Natural killer cell (primary cell): ENCODE measurements around the gene SUSD1. TPM values are rescaled to one million over a fixed set of nuclear protein-coding genes. Genes with fewer than 3 reads are reported as not detected.

Experiments used
- ATAC-seq, 3 donors: fragments of 150-1000 bp in 2 of 3; fragments of 200-7000 bp in 1 of 3; cut with Tn5 transposase; 1 replicate in 1 of 3; 2 replicates in 2 of 3; pipeline ENCODE4 v1.10.0; 2021; ENCODE audit warnings: mild to moderate bottlenecking in 2 of 3, moderate library complexity in 2 of 3
- DNase-seq, 2 donors: peaks; one replicate each; pipeline versions ENCODE4 v3.0.0 to v3.0.0-alpha.2; 2013 to 2021; ENCODE audit warnings: mixed read lengths in 1 of 2
- H3K27ac ChIP-seq: one replicate; pipeline ENCODE4 v1.5.1; 2013; ENCODE audit warnings: mild to moderate bottlenecking, low read length
- H3K27me3 ChIP-seq: one replicate; pipeline ENCODE4 v1.6.1; 2013; ENCODE audit warnings: low read length; ENCODE audit not compliant: control insufficient read depth, insufficient read depth
- H3K36me3 ChIP-seq: one replicate; pipeline ENCODE4 v1.6.1; 2013; ENCODE audit warnings: low read length; ENCODE audit not compliant: control insufficient read depth, insufficient read depth
- H3K4me1 ChIP-seq: one replicate; pipeline ENCODE4 v1.6.1; 2013; ENCODE audit warnings: low read length; ENCODE audit not compliant: control insufficient read depth, insufficient read depth
- H3K4me3 ChIP-seq: one replicate; pipeline ENCODE4 v1.5.1; 2013; ENCODE audit warnings: low read length
- H3K9me3 ChIP-seq: one replicate; pipeline ENCODE4 v1.6.1; 2013; ENCODE audit warnings: low read length; ENCODE audit not compliant: control insufficient read depth, insufficient read depth
- H3K27ac Mint-ChIP-seq, 2 donors: one replicate each; pipeline ENCODE4 v1.8.0; 2022; ENCODE audit warnings: mild to moderate bottlenecking in 2 of 2, mixed read lengths in 2 of 2, moderate library complexity in 1 of 2
- H3K27me3 Mint-ChIP-seq, 2 donors: one replicate each; pipeline ENCODE4 v1.8.0; 2022; ENCODE audit warnings: low read depth in 2 of 2, mixed read lengths in 2 of 2
- H3K36me3 Mint-ChIP-seq: one replicate; pipeline ENCODE4 v1.8.0; 2022; ENCODE audit warnings: mixed read lengths
- H3K4me1 Mint-ChIP-seq, 2 donors: one replicate each; pipeline ENCODE4 v1.8.0; 2022; ENCODE audit warnings: mixed read lengths in 2 of 2
- H3K4me3 Mint-ChIP-seq: one replicate; pipeline ENCODE4 v1.8.0; 2022; ENCODE audit warnings: mild to moderate bottlenecking, moderate library complexity, mixed read lengths
- H3K9me3 Mint-ChIP-seq, 2 donors: one replicate each; pipeline ENCODE4 v1.8.0; 2022; ENCODE audit warnings: mixed read lengths in 2 of 2
- WGBS: methylation state at CpG from one replicate; pipeline ENCODE4 v1.1.7; 2013; ENCODE audit warnings: missing lambda C conversion rate; ENCODE audit not compliant: insufficient coverage; 5-methylcytosine and 5-hydroxymethylcytosine counted together
- intact Hi-C: fragments of 100-400 bp; cut with micrococcal nuclease; formaldehyde crosslinking; loops from one replicate; pipeline ENCODE4 v1.14.2; 2022
- total RNA-seq, 4 donors: library from RNA; stranded (reverse); fragments of 120-200 nt in 1 of 4; gene quantifications; one replicate each; pipeline versions ENCODE4 v1.2.3 to v1.2.4, GENCODE V29; 2013 to 2022
- TF ChIP-seq, protein P1 (sequence below): fragments of 200-600 bp; IDR thresholded peaks from one replicate; pipeline ENCODE4 v1.8.0; 2022; ENCODE audit warnings: antibody characterized with exemption

SUSD1 gene
- total RNA-seq, 3 donors from 2014 or later (not counting 1 experiment from before 2014, with no cell fraction given): 74.1 to 97.4 (median 86.9) TPM

DNA sequence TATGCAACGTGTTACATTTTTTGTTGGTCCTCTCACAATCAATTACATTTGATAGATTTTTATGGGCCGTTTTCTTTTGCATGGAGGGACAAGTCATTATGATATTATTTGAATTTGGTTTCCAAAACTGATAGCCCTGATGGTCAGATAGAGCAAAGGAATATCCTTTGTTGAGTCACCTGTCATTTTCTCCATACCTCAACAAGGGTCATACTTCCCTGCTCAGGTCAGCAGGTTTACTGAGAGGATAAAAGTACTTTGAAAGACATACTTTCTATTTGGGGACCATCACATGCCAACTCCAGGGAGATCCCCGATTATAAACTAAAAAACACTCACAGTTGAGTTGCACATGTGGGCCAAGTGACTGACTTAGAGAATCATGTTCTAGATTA is 132.9 kb downstream of the SUSD1 start:
- peaks cover 23% of the 10 kb centered on the region for H3K4me1 ChIP-seq
- H3K4me1 Mint-ChIP-seq: peaks cover 29 to 43% of the 10 kb centered on the region in 2 donors
- H3K27ac ChIP-seq: no peak overlapping the region
- TF ChIP-seq, protein P1, sequence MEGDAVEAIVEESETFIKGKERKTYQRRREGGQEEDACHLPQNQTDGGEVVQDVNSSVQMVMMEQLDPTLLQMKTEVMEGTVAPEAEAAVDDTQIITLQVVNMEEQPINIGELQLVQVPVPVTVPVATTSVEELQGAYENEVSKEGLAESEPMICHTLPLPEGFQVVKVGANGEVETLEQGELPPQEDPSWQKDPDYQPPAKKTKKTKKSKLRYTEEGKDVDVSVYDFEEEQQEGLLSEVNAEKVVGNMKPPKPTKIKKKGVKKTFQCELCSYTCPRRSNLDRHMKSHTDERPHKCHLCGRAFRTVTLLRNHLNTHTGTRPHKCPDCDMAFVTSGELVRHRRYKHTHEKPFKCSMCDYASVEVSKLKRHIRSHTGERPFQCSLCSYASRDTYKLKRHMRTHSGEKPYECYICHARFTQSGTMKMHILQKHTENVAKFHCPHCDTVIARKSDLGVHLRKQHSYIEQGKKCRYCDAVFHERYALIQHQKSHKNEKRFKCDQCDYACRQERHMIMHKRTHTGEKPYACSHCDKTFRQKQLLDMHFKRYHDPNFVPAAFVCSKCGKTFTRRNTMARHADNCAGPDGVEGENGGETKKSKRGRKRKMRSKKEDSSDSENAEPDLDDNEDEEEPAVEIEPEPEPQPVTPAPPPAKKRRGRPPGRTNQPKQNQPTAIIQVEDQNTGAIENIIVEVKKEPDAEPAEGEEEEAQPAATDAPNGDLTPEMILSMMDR: no peak
- DNase-seq (no peak), ATAC-seq (no peak)
- H3K4me3 ChIP-seq: no peak overlapping the region
- H3K36me3 ChIP-seq: peaks cover 7% of the 10 kb centered on the region
- peaks cover 39% of the 10 kb centered on the region for H3K36me3 Mint-ChIP-seq
- H3K27ac Mint-ChIP-seq: no peak overlapping the region
- WGBS: 87% methylated on average over 3 of the region's 3 CpGs
- H3K27me3 ChIP-seq: no peaks in the 10 kb centered on the region
- intact Hi-C loops: no loop called here
- H3K4me3 Mint-ChIP-seq: no peak overlapping the region
- H3K9me3 Mint-ChIP-seq: peaks cover 0 to 2% of the 10 kb centered on the region in 2 donors
- H3K27me3 Mint-ChIP-seq: no peaks in the 10 kb centered on the region
- H3K9me3 ChIP-seq: peaks cover 2% of the 10 kb centered on the region

DNA sequence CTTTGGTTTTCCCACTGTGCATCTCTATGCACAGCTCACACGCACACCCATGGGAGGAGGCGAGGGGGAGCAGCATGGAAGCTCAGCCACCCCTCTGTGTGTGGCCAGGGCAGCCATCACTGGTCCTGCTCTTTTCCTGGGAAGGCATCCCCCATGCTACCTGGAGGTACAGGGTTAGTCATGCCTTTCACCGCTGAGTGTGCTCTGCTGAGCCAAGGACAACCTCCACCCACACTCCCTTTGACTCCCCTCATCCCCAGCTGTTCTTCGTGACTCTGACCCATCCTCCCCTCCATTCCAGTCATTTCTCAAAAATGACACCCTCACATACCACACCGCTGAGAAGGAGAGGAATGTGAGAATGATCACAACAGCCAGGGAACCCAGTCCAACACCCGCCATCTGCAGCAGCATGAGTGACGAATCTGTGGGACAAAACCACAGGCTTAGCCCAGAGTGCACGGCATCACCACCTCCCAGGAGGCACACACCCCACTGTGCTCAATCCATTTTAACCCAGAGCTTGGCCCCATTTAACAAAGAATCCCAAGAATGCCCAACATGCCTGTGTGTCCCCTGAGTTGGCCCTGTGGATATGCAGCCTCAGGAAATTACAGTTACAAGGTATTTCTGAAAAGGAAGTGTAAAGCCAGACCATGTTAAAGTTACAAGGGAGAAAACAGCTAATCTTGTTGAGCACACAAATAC is 133.4 kb downstream of the SUSD1 start:
- 82% methylated on average over 7 of the region's 8 CpGs for WGBS
- Mint-ChIP-seq H3K9me3 (no peaks in the 10 kb centered on the region), H3K27ac (peak overlapping the region in 1 of 2 donors; percentile 48), H3K36me3 (peaks cover 39% of the 10 kb centered on the region), H3K27me3 (no peaks in the 10 kb centered on the region), H3K4me1 (peaks cover 35 to 42% of the 10 kb centered on the region in 2 donors), H3K4me3 (no peak overlapping the region)
- Histone ChIP-seq H3K9me3 (no peaks in the 10 kb centered on the region), H3K4me3 (no peak overlapping the region), H3K36me3 (peaks cover 7% of the 10 kb centered on the region), H3K4me1 (peaks cover 25% of the 10 kb centered on the region), H3K27me3 (no peaks in the 10 kb centered on the region), H3K27ac (no peak overlapping the region)
- ATAC-seq: no peak
- intact Hi-C loops: no loop called here
- TF ChIP-seq, protein P1: no peak
- no peak for DNase-seq

DNA sequence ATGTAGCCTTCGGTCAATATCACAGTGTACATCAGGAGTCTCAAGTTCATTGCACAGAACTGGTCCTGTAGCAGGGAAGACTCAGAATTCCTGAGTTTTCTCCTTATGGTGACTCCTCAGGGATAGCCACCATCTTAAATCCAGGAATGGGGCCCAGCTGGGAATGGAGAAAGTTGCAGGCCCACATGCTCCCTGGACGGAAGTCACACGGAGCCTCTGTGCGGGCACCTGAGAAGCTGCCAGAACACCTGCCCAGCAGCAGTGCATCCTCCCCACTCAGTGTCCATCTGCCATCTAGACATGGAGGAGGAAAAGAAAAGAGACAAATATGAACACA is 133.9 kb downstream of the SUSD1 start:
- peaks cover 7% of the 10 kb centered on the region for H3K36me3 ChIP-seq
- ATAC-seq (no peak), DNase-seq (no peak)
- no peaks in the 10 kb centered on the region for H3K9me3 ChIP-seq
- peaks cover 30% of the 10 kb centered on the region for H3K4me1 ChIP-seq
- H3K36me3 Mint-ChIP-seq: peaks cover 39% of the 10 kb centered on the region
- H3K27ac ChIP-seq: no peak overlapping the region
- no peaks in the 10 kb centered on the region for H3K9me3 Mint-ChIP-seq
- no peaks in the 10 kb centered on the region for H3K27me3 Mint-ChIP-seq
- H3K27ac Mint-ChIP-seq: no peak overlapping the region
- no peak overlapping the region for H3K4me3 Mint-ChIP-seq
- intact Hi-C loops: no loop called here
- 98% methylated on average over 4 of the region's 4 CpGs for WGBS
- TF ChIP-seq, protein P1: no peak
- peaks cover 35 to 42% of the 10 kb centered on the region in 2 donors for H3K4me1 Mint-ChIP-seq
- H3K4me3 ChIP-seq: no peak overlapping the region
- no peaks in the 10 kb centered on the region for H3K27me3 ChIP-seq

DNA sequence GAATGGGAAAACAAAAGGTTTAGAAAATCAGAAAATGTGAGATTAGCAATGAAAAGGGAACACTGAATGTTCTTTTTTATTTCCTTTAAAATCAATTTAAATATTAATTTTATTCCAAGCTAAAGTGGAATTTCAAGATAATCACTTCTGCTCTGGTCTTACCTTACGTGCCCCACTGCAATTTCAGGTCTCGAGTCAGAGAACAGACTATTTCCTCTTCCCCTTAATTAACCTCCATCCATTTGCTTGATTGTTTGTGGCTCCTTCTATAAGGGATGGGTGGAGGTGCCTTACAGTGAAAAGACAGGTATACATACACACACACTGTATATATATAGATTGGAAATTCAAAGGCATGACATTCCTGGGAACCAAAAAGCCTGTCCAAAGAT is 137.1 kb downstream of the SUSD1 start:
- peak overlapping the region; percentile 59 for H3K4me3 Mint-ChIP-seq
- DNase-seq (no peak), ATAC-seq (peak; percentile 7 to 28 (median 17))
- peaks cover 7% of the 10 kb centered on the region for H3K36me3 ChIP-seq
- no peaks in the 10 kb centered on the region for H3K9me3 ChIP-seq
- peaks cover 56 to 64% of the 10 kb centered on the region in 2 donors for H3K4me1 Mint-ChIP-seq
- no CpG with 5 or more reads among the region's 2 CpGs for WGBS
- H3K36me3 Mint-ChIP-seq: peaks cover 27% of the 10 kb centered on the region
- H3K27ac Mint-ChIP-seq: peak overlapping the region; percentile 39 to 59
- H3K27ac ChIP-seq: peak overlapping the region; percentile 8
- no peak overlapping the region for H3K4me3 ChIP-seq
- H3K4me1 ChIP-seq: peaks cover 56% of the 10 kb centered on the region
- intact Hi-C loops: loop anchor here (5.0 kb wide), 1 partner anchor 141 kb away; the partner anchor contains the start of gene UGCG
- H3K27me3 ChIP-seq: no peaks in the 10 kb centered on the region
- no peaks in the 10 kb centered on the region for H3K27me3 Mint-ChIP-seq
- no peaks in the 10 kb centered on the region for H3K9me3 Mint-ChIP-seq
- TF ChIP-seq, protein P1: no peak
